AG09309 (cell line): ENCODE measurements around the gene SH2D3C.

Experiments used
- DNase-seq: peaks from one replicate; pipeline ENCODE4 v3.0.0-alpha.2; 2010; ENCODE audit warnings: low read depth
- H3K4me3 ChIP-seq: 2 replicates; pipeline ENCODE4 v1.5.1; 2011; ENCODE audit warnings: mild to moderate bottlenecking, low read depth, low read length, moderate library complexity; ENCODE audit not compliant: control insufficient read depth
- TF ChIP-seq, protein P1 (sequence below): IDR thresholded peaks from 2 replicates; pipeline ENCODE4 v1.5.1; 2011; ENCODE audit warnings: mild to moderate bottlenecking, low read depth, low read length, inconsistent platforms; ENCODE audit not compliant: insufficient read depth, control insufficient read depth; ENCODE audit errors: missing control alignments

SH2D3C gene

DNA sequence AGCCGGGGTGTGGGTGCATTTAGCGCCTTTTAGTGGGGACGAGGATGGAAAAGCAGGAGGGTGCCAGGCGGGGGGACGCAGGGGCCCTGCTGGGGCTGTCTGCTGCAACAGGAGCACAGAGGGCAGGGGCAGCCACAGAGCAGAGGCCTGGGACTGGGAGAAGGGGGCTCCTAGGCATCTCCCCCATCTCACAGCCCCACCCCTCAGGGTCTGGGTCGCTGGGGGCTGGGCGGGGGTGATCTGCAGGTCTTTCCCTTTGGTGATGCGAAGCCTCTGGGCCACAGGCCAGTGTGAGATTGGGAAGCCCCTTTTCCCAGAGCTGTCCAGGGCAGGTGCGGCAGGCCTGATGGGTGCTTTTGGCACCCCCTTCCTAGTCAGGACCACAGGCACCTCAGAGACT lies 48.2 kb downstream of the SH2D3C start:
- H3K4me3 ChIP-seq, result no peak overlapping the region

DNA sequence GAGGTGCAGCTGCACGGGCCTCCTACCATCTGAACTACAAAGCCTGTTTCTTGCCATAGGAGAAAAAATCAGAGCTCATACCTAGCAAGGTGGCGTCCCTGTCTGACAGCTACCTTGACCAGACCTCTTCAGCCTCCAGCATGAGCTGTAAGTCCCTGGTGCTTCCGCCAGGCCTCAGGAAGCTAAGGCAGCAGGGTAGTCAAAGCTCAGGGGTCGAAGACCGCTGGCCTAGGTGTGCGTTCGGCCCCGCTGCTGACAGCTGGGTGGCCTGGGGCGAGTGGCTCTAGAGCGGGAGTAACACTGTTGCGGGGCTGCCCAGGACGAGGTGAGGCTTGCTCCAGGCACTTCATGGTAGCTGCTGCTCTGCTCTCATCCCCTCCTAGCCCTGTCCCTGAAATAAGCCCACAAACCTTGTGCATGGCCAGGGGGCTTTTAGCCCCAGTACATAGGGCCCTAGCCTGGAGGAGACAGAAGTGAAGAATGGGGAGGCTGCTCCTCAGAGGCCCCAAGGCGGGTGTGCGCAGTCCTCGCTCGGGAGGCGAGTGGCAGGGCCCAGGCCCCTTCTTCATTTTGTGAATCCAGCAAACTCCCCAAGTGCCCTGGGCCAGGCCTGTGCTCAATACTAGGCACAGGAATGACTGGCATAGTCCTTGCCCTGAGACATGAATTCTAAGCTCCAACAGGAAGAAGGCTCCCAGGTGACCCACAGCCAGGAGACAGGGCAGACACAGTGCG lies 48.8 kb downstream of the SH2D3C start:
- TF ChIP-seq, protein P1, sequence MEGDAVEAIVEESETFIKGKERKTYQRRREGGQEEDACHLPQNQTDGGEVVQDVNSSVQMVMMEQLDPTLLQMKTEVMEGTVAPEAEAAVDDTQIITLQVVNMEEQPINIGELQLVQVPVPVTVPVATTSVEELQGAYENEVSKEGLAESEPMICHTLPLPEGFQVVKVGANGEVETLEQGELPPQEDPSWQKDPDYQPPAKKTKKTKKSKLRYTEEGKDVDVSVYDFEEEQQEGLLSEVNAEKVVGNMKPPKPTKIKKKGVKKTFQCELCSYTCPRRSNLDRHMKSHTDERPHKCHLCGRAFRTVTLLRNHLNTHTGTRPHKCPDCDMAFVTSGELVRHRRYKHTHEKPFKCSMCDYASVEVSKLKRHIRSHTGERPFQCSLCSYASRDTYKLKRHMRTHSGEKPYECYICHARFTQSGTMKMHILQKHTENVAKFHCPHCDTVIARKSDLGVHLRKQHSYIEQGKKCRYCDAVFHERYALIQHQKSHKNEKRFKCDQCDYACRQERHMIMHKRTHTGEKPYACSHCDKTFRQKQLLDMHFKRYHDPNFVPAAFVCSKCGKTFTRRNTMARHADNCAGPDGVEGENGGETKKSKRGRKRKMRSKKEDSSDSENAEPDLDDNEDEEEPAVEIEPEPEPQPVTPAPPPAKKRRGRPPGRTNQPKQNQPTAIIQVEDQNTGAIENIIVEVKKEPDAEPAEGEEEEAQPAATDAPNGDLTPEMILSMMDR, result no peak
- no peak for DNase-seq
- no peak overlapping the region for H3K4me3 ChIP-seq

More for the DNA sequence above, 48.2 kb downstream of the SH2D3C start:
- TF ChIP-seq, protein P1, result no peak
- no peak for DNase-seq

DNA sequence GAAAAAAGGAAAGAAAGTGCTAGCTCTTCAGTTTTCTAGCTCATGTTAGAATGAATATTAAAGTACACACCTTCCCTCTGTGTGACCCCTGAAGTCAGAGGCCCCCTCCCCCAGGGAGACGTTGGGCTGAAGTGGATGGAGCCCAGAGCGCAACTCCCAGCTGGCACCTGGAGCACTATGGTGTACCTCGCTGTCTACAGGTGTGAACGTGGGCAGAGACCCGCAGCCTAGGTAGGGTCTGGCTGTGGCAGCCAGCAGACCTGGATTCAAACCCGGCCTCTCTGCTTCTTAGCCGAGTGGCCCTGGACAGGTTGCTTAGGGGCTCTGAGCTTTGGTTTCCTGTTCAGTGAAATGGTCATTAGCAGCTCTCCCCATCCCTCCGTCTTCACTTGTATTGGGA lies 49.7 kb downstream of the SH2D3C start:
- H3K4me3 ChIP-seq, result no peak overlapping the region
- TF ChIP-seq, protein P1, result no peak
- DNase-seq, result no peak

DNA sequence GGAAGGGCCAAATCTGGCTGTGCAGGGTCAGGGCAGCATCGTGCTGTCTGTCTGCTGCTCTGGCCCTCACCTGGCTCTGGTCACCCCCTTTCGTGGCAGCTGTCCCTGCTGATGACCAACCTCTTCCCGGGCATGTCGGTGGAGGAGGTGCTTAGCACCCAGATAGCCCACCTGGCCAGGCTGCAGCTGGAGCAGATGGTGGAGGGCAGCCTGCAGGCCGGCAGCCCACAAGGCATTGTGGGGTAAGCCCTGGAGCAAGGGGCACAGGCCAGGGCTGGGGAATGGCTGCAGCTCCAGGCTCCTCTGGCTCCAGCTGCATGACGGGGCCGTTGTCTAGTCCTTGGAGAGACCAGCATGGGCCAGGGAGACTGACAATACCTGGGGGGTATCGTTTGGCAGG lies 51.6 kb downstream of the SH2D3C start:
- TF ChIP-seq, protein P1, result no peak
- DNase-seq, result no peak
- no peak overlapping the region for H3K4me3 ChIP-seq

DNA sequence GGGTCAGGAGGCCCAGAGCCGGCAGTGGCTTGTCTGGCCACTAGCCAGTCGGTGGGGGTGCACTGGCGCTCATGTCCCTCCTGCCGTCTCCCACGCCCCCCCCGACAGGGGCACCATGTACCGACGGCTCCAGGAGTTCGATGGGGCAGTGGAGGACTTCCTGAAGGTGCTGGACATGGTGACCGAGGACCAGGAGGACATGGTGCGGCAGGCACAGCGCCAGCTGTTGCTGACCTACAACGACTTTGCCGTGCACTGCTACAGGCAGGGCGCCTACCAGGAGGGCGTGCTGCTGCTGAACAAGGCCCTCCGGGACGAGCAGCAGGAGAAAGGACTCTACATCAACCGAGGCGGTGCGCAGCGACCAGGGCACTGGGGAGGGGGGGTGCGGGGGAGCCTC lies 54.5 kb downstream of the SH2D3C start:
- H3K4me3 ChIP-seq, result no peak overlapping the region
- DNase-seq, result no peak
- TF ChIP-seq, protein P1, result no peak

DNA sequence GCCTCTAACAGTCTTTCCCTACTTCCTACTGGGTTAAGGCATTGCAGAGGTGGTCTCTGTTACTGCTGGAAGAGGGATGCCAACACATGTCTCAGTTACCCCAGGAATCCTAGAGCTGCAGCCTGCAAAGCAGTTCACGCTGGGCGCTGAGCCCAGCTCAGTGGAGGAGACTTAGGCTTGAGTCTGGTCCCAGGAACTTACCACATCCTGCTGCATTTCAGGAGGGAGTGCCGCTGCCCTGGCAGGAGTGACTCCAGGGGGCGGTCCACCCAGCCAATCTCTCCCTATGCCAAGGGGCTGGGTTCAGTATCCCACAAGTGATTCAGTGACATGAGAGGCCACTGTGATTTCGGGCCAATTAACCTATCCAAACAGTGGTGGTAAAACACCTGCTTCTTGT lies 55.0 kb downstream of the SH2D3C start:
- peak; percentile 28 for DNase-seq
- H3K4me3 ChIP-seq, result no peak overlapping the region
- TF ChIP-seq, protein P1, result peak; percentile 26
